HUES6 (cell line): Measurements from ENCODE around the gene VPS37C.

ENCODE experiments used
- H3K27ac ChIP-seq: 2 replicates; pipeline ENCODE4 v1.7.0; 2013; ENCODE audit warnings: low read depth, mild to moderate bottlenecking, low read length, inconsistent platforms
- H3K27me3 ChIP-seq: 2 replicates; pipeline ENCODE4 v1.6.1; 2013; ENCODE audit warnings: low read length; ENCODE audit not compliant: control insufficient read depth, insufficient read depth
- H3K36me3 ChIP-seq: 2 replicates; pipeline ENCODE4 v1.6.1; 2013; ENCODE audit warnings: low read length; ENCODE audit not compliant: control insufficient read depth, insufficient read depth
- H3K4me1 ChIP-seq: 2 replicates; pipeline ENCODE4 v1.6.1; 2013; ENCODE audit warnings: low read length; ENCODE audit not compliant: control insufficient read depth, insufficient read depth
- H3K4me3 ChIP-seq: 2 replicates; pipeline ENCODE4 v1.5.1; 2013; ENCODE audit warnings: low read depth, low read length
- H3K9ac ChIP-seq: one replicate; pipeline ENCODE4 v1.6.1; 2013; ENCODE audit warnings: mild to moderate bottlenecking, low read length
- H3K9me3 ChIP-seq: 2 replicates; pipeline ENCODE4 v1.6.1; 2013; ENCODE audit warnings: low read depth, low read length; ENCODE audit not compliant: control insufficient read depth, insufficient read depth

Gene VPS37C

DNA sequence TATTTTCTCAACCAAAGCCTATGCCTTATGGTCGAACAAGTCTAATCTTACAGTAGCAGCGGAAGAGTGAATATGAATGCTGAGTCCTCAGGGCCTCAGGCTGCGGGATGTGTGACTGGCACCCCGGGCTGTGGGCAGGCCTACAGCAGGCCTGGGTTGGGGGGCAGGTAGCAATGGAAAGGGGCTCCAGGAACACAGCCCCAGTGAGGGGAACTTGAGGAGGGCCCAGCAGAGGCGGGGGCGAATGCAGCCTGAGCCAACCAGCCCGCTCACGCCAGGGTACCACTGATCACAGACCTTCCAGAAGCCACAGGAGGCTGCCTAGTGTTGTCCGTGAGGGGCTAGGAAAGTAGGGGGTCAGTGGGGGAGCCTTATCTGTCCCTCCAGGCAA is 70.2 kb downstream of the VPS37C start:
- no peak overlapping the region for H3K9ac ChIP-seq
- peaks cover 8% of the 10 kb centered on the region; the same call in 1 of the 2 replicates for H3K4me1 ChIP-seq
- no peak overlapping the region for H3K4me3 ChIP-seq
- no peak overlapping the region for H3K27ac ChIP-seq
- H3K27me3 ChIP-seq = no peaks in the 10 kb centered on the region
- H3K36me3 ChIP-seq = no peaks in the 10 kb centered on the region
- peaks cover 19% of the 10 kb centered on the region for H3K9me3 ChIP-seq

DNA sequence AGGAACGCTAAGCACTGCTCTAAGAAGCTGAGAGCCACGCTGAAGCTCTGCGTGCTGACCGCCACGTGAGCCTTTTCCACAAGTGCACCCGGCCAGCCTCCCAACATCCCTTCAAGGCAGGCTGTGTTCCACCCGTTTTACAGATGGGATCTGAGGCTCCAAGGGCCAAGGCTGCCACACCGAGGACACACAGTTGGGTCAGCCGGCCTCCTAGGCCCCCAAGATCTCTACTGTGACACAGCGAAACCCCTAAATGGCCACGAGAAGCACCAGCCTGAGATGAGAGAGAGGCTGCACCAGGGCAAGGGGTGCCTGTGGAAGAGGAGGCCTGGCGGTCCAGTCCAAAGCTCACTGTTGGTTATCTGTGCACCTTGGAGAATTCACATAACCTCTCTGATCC is 70.7 kb downstream of the VPS37C start:
- peaks cover 8% of the 10 kb centered on the region; the same call in 1 of the 2 replicates for H3K4me1 ChIP-seq
- H3K9me3 ChIP-seq = peaks cover 19% of the 10 kb centered on the region
- no peak overlapping the region for H3K4me3 ChIP-seq
- H3K9ac ChIP-seq = no peak overlapping the region
- no peaks in the 10 kb centered on the region for H3K36me3 ChIP-seq
- H3K27me3 ChIP-seq = no peaks in the 10 kb centered on the region
- H3K27ac ChIP-seq = no peak overlapping the region

DNA sequence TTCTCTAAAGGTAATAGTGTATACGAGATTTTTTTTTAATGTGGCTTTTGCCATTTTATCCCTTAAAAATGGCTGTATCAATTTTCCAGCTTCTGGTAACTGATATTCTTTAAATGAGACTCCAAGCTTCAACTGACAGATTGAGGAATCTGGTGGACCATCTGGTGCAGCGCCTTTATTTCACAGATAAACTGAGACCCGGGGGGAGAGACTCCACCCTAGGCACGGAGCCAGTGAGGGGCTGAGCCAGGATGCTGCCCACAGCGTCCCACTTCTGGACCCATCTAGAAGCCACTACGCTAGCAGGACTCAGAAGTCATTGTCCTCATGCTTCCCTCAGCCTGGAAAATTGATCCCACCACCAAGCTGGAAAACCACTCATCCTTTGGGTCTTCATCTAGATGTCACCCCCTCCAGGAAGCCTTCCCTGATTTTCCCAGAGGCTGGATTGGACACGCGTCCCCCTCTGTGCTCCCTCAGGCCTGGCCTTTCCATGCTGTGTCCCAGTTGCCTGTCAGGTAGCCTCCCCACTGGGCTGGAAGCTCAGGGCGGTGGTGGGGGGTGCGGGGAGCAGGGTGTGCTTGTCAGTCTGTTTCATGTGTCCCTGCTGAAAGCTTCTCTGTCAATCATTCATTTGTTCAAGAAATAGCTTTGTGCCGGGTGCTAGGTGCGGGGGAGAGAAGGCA is 71.3 kb downstream of the VPS37C start:
- Histone ChIP-seq H3K27me3 (no peaks in the 10 kb centered on the region), H3K4me3 (no peak overlapping the region), H3K4me1 (peaks cover 8% of the 10 kb centered on the region; the same call in 1 of the 2 replicates), H3K9ac (no peak overlapping the region), H3K9me3 (peaks cover 19% of the 10 kb centered on the region), H3K36me3 (no peaks in the 10 kb centered on the region), H3K27ac (no peak overlapping the region)

GRCh38 chr11:61087426-61088119 is 73.7 kb downstream of the VPS37C start:
- Histone ChIP-seq H3K9ac (no peak overlapping the region), H3K4me1 (peaks cover 8% of the 10 kb centered on the region; the same call in 1 of the 2 replicates), H3K9me3 (0 out of 2 replicates have a peak, but pooled peaks cover 1% of the 10 kb centered on the region), H3K4me3 (no peak overlapping the region), H3K27ac (no peak overlapping the region), H3K27me3 (no peaks in the 10 kb centered on the region), H3K36me3 (no peaks in the 10 kb centered on the region)

- Histone ChIP-seq H3K4me1 (no peaks in the 10 kb centered on the region), H3K9ac (no peak overlapping the region), H3K4me3 (no peak overlapping the region), H3K27me3 (no peaks in the 10 kb centered on the region), H3K36me3 (no peaks in the 10 kb centered on the region), H3K9me3 (no peaks in the 10 kb centered on the region), H3K27ac (no peak overlapping the region)
Observed at GRCh38 chr11:61083601-61084147, 77.6 kb downstream of the VPS37C start.

- H3K9me3 ChIP-seq = no peaks in the 10 kb centered on the region
- no peak overlapping the region for H3K4me3 ChIP-seq
- H3K27me3 ChIP-seq = no peaks in the 10 kb centered on the region
- H3K4me1 ChIP-seq = no peaks in the 10 kb centered on the region
- no peak overlapping the region for H3K9ac ChIP-seq
- no peak overlapping the region for H3K27ac ChIP-seq
- H3K36me3 ChIP-seq = no peaks in the 10 kb centered on the region
Observed at GRCh38 chr11:61082931-61083531, 78.2 kb downstream of the VPS37C start.

GRCh38 chr11:61082062-61082870 is 79.0 kb downstream of the VPS37C start:
- Histone ChIP-seq H3K27me3 (no peaks in the 10 kb centered on the region), H3K9me3 (no peaks in the 10 kb centered on the region), H3K4me3 (no peak overlapping the region), H3K4me1 (no peaks in the 10 kb centered on the region), H3K36me3 (no peaks in the 10 kb centered on the region), H3K9ac (no peak overlapping the region), H3K27ac (no peak overlapping the region)

- no peak overlapping the region for H3K27ac ChIP-seq
- no peaks in the 10 kb centered on the region for H3K9me3 ChIP-seq
- H3K36me3 ChIP-seq = no peaks in the 10 kb centered on the region
- no peak overlapping the region for H3K4me3 ChIP-seq
- no peaks in the 10 kb centered on the region for H3K27me3 ChIP-seq
- no peaks in the 10 kb centered on the region for H3K4me1 ChIP-seq
- H3K9ac ChIP-seq = no peak overlapping the region
Observed at GRCh38 chr11:61080986-61081590, 80.1 kb downstream of the VPS37C start.

GRCh38 chr11:61080526-61080925 is 80.7 kb downstream of the VPS37C start:
- no peaks in the 10 kb centered on the region for H3K36me3 ChIP-seq
- no peaks in the 10 kb centered on the region for H3K9me3 ChIP-seq
- no peak overlapping the region for H3K4me3 ChIP-seq
- no peak overlapping the region for H3K27ac ChIP-seq
- H3K9ac ChIP-seq = no peak overlapping the region
- H3K4me1 ChIP-seq = no peaks in the 10 kb centered on the region
- no peaks in the 10 kb centered on the region for H3K27me3 ChIP-seq
